ENCODE measurements around the gene FNBP1. TPM values are rescaled to one million over a fixed set of nuclear protein-coding genes. Genes with fewer than 3 reads are reported as not detected.

FNBP1 gene
- total and polyA plus RNA-seq, 2 of the 13 experiments (the other 11 are each of a cell fraction or from before 2014, with no cell fraction given) = 5.4 to 19.5 TPM

- TF ChIP-seq STAT6 (CRISPR knock-in tag; IDR thresholded peaks at IDR 0.05; ENCODE audit: borderline replicate concordance) (no peak), HDAC2 (CRISPR knock-in tag; IDR thresholded peaks at IDR 0.05) (peak; percentile 30), BRF2 (CRISPR knock-in tag; IDR thresholded peaks at IDR 0.05) (no peak), ATRX (CRISPR knock-in tag; IDR thresholded peaks at IDR 0.05; ENCODE audit: borderline replicate concordance) (no peak), GABPB1 (CRISPR knock-in tag; IDR thresholded peaks at IDR 0.05) (peak; percentile 97), TP53 (CRISPR knock-in tag; conservative IDR thresholded peaks at IDR 0.05) (no peak), JUND (CRISPR knock-in tag; IDR thresholded peaks at IDR 0.05) (no peak), HNRNPUL1 (IDR thresholded peaks at IDR 0.05; ENCODE audit: low read depth, low read length) (no peak), ZNF407 (CRISPR knock-in tag; IDR thresholded peaks at IDR 0.05; ENCODE audit: not compliant biosample characterization) (peak; percentile 72), SIX4 (CRISPR knock-in tag; IDR thresholded peaks at IDR 0.05) (no peak), AKAP8 (CRISPR knock-in tag; IDR thresholded peaks at IDR 0.05) (no peak), ZNF776 (CRISPR knock-in tag; IDR thresholded peaks at IDR 0.05) (peak; percentile 52), RBM22 (optimal IDR thresholded peaks at IDR 0.05; ENCODE audit: low read length) (peak; percentile 67), ZNF441 (CRISPR knock-in tag; IDR thresholded peaks at IDR 0.05; ENCODE audit: borderline replicate concordance) (no peak), FUBP1 (CRISPR knock-in tag; IDR thresholded peaks at IDR 0.05; ENCODE audit: borderline replicate concordance) (no peak)
Measured at GRCh38 chr9:130053504-130054324, 10.7 kb upstream of the FNBP1 start, which contains the start of gene GPR107 (continued).
